Kidney (tissue), 14 donors: ENCODE data around the gene SFXN5. TPM values are rescaled to one million over a fixed set of nuclear protein-coding genes. Genes with fewer than 3 reads are reported as not detected.

Experiments used
- DNase-seq, 5 donors: peaks; one replicate each; pipeline ENCODE4 v3.0.0-alpha.2; 2013 to 2020
- FAIRE-seq: peaks from 2 replicates; lab custom pipeline; 2012; peaks lifted over from hg19 to GRCh38; lab: Jason Lieb, UNC
- H3K27ac ChIP-seq, 2 donors: one replicate each; pipeline ENCODE4 v1.7.0; 2013; ENCODE audit warnings: low read depth in 2 of 2, low read length in 2 of 2, inconsistent platforms in 1 of 2
- H3K27me3 ChIP-seq: one replicate; pipeline ENCODE4 v1.7.1; 2013; ENCODE audit warnings: low read length, inconsistent platforms; ENCODE audit not compliant: control insufficient read depth, insufficient read depth
- H3K36me3 ChIP-seq, 3 donors: one replicate each; pipeline versions ENCODE4 v1.7.0 to v1.7.1; 2013; ENCODE audit warnings: low read length in 3 of 3, control low read depth in 1 of 3, inconsistent platforms in 1 of 3; ENCODE audit not compliant: insufficient read depth in 3 of 3, control insufficient read depth in 2 of 3
- H3K4me1 ChIP-seq, 3 donors: one replicate each; pipeline versions ENCODE4 v1.7.0 to v1.7.1; 2013; ENCODE audit warnings: low read length in 3 of 3, inconsistent platforms in 1 of 3, low read depth in 1 of 3; ENCODE audit not compliant: control insufficient read depth in 2 of 3, insufficient read depth in 2 of 3
- H3K4me3 ChIP-seq, 3 donors: one replicate each; pipeline versions ENCODE4 v1.7.0 to v1.8.1; 2013; ENCODE audit warnings: low read length in 3 of 3, control low read depth in 1 of 3, inconsistent platforms in 1 of 3
- H3K9ac ChIP-seq, 3 donors: one replicate each; pipeline versions ENCODE4 v1.7.0 to v1.7.1; 2013; ENCODE audit warnings: low read length in 3 of 3, control low read depth in 1 of 3, inconsistent platforms in 1 of 3
- H3K9me3 ChIP-seq, 3 donors: one replicate each; pipeline versions ENCODE4 v1.7.0 to v1.7.1; 2013; ENCODE audit warnings: low read length in 3 of 3, control low read depth in 1 of 3, inconsistent platforms in 1 of 3; ENCODE audit not compliant: control insufficient read depth in 2 of 3, insufficient read depth in 1 of 3
- CTCF ChIP-seq: IDR thresholded peaks from 3 replicates; pipeline ENCODE4 v1.5.1; 2012; ENCODE audit warnings: mild to moderate bottlenecking, moderate library complexity, borderline replicate concordance; ENCODE audit not compliant: insufficient read depth; ENCODE audit errors: extremely low read depth
- intact Hi-C: fragments of 100-400 bp; cut with DNase I; formaldehyde crosslinking; loops from one replicate; pipeline ENCODE4 v1.11.1; 2022
- polyA plus RNA-seq: library from polyadenylated mRNA; stranded (reverse); fragments of 350-450 nt; fragmentation: Illumina TruSeq; extraction: RNeasy Lipid Tissue Mini Kit (QIAGEN cat#74804); gene quantifications from one replicate; pipeline ENCODE4 v1.2.3, GENCODE V29; 2014; ENCODE audit warnings: low read depth, low replicate concordance; ENCODE audit not compliant: insufficient read depth
- total RNA-seq: library from RNA; stranded (reverse); fragmentation: NEBNext Ultra II Directional; extraction: Animal tissue kit (Norgen Biotek cat#: 25700); gene quantifications from one replicate; pipeline ENCODE4 v1.2.1, GENCODE V29; 2021
- donor health status: control.
- donor health status: control.
- donor health status: control.
- donor health status: control.
- donor health status: control.
- donor health status: DM: yes; HTN: yes; CAD: no.
- donor health status: Normal renal cell carcinoma (clear cell type).

Gene SFXN5
- total and polyA plus RNA-seq, 2 donors from 2014 or later = 21.4 to 35.9 TPM

GRCh38 chr2:73043929-73044832 is 27.3 kb downstream of the SFXN5 start:
- FAIRE-seq (no peak), DNase-seq (no peak)
- intact Hi-C loops = no loop called here
- Histone ChIP-seq H3K9me3 (no peaks in the 10 kb centered on the region), H3K4me3 (no peak overlapping the region), H3K9ac (no peak overlapping the region), H3K36me3 (no peaks in the 10 kb centered on the region), H3K27me3 (no peaks in the 10 kb centered on the region), H3K27ac (no peak overlapping the region), H3K4me1 (no peaks in the 10 kb centered on the region)
- TF ChIP-seq CTCF = no peak

DNA sequence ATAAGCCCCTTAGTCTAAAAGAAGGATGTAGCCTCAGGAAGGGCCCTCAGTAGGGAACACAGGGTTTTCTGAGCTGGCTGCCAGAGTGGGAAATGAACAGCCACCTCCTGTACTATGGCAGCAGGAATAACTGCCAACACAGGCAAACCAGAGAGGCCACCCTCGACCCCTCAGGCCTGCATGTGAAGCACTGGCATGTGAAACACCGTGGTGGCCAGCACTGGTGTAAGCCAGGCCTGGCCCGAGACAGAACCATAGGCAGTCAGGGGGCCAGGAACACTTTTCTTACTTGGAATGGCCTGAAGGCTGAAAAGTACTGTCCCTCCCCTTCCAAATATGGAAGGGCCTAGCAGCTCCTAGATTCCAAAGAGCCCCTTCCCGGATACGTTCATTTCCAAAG is 28.2 kb downstream of the SFXN5 start:
- no peak for FAIRE-seq
- Histone ChIP-seq H3K4me3 (no peak overlapping the region), H3K9ac (no peak overlapping the region), H3K4me1 (no peaks in the 10 kb centered on the region), H3K9me3 (no peaks in the 10 kb centered on the region), H3K27ac (no peak overlapping the region), H3K27me3 (no peaks in the 10 kb centered on the region), H3K36me3 (no peaks in the 10 kb centered on the region)
- intact Hi-C loops = no loop called here
- TF ChIP-seq CTCF = no peak
- DNase-seq = no peak

DNA sequence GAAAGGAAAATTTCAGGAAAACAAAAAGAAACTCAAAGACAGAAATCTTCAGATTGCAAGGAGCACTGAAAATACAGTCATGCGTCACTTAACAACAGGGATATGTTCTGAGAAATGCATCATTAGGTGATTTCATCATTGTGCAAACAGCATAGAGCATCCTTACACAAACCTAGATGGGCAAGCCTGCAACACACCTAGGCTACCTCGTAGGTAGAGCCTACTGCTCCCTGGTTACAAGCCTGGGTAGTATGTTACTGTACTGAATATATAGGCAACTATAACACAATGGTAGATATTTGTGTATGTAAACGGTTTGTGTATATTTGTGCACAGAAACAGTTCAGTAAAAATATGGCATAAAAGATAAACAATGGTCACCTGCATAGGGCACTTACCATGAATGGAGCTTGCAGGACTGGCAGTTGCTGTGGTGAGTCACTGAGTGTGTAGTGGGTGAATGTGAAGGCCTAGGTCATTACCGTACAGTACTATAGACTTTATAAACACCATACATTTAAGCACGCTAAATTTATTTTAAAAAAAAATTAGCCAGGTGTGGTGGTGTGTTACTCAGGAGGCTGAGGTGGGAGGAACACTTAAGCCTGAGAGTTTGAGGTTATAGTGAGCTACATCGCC is 33.4 kb downstream of the SFXN5 start:
- Histone ChIP-seq H3K27ac (no peak overlapping the region), H3K36me3 (no peaks in the 10 kb centered on the region), H3K4me3 (no peak overlapping the region), H3K9me3 (no peaks in the 10 kb centered on the region), H3K4me1 (peaks cover 0 to 4% (median 4%) of the 10 kb centered on the region in 3 donors), H3K27me3 (no peaks in the 10 kb centered on the region), H3K9ac (no peak overlapping the region)
- no peak for TF ChIP-seq CTCF
- no peak for FAIRE-seq
- intact Hi-C loops = no loop called here
- no peak for DNase-seq
